Measurements from ENCODE around the gene ANP32B.

DNA sequence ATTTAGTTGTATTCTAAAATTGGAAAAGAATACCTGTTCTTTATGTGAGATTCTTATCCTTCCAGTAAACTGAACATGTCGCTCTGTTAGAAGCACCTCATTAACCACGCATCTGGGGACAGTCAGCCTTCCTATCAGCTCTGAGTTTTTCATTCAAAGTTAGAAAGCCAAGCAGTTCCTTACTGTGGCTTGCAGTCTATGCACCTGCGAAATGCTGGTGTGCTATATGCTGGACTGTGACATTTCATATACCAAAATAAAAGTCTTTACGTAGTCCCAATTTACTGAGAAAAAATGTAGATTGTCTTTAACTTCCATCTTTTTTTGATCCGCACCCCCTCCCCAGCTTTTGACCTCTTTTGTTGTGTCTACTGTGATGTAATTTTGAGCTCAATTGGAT is 4.3 kb downstream of the ANP32B start:
- TF ChIP-seq, protein P1, sequence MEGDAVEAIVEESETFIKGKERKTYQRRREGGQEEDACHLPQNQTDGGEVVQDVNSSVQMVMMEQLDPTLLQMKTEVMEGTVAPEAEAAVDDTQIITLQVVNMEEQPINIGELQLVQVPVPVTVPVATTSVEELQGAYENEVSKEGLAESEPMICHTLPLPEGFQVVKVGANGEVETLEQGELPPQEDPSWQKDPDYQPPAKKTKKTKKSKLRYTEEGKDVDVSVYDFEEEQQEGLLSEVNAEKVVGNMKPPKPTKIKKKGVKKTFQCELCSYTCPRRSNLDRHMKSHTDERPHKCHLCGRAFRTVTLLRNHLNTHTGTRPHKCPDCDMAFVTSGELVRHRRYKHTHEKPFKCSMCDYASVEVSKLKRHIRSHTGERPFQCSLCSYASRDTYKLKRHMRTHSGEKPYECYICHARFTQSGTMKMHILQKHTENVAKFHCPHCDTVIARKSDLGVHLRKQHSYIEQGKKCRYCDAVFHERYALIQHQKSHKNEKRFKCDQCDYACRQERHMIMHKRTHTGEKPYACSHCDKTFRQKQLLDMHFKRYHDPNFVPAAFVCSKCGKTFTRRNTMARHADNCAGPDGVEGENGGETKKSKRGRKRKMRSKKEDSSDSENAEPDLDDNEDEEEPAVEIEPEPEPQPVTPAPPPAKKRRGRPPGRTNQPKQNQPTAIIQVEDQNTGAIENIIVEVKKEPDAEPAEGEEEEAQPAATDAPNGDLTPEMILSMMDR (IDR thresholded peaks at IDR 0.05; ENCODE audit: poor library complexity), result no peak
- TF ChIP-seq EZH2 (IDR thresholded peaks at IDR 0.05; ENCODE audit: borderline replicate concordance), result no peak

Data from hepatocyte (in vitro differentiated cells).